ENCODE data around the gene ACSM5. TPM values are rescaled to one million over a fixed set of nuclear protein-coding genes. Genes with fewer than 3 reads are reported as not detected.

ACSM5 gene
- total and polyA plus RNA-seq, 10 donors = 1.00 to 8.8 (median 3.3) TPM

- H3K4me3 ChIP-seq = no peak overlapping the region
- H3K36me3 ChIP-seq = no peaks in the 10 kb centered on the region
- 66 to 76% (median 73%) methylated on average over 9 of the region's 9 CpGs for WGBS, 5 donors
- H3K4me1 ChIP-seq = no peaks in the 10 kb centered on the region
- H3K27me3 ChIP-seq (replicated peaks in 1 of 7) = peaks cover 0 to 48% (median 0%) of the 10 kb centered on the region in 7 donors
- H3K27ac ChIP-seq = no peak overlapping the region
- intact Hi-C loops (cut with DNase I; ENCODE audit: low total_unique reads) = no loop called here
- no peaks in the 10 kb centered on the region for H3K9me3 ChIP-seq
- DNase-seq = no peak
- TF ChIP-seq, protein P1, sequence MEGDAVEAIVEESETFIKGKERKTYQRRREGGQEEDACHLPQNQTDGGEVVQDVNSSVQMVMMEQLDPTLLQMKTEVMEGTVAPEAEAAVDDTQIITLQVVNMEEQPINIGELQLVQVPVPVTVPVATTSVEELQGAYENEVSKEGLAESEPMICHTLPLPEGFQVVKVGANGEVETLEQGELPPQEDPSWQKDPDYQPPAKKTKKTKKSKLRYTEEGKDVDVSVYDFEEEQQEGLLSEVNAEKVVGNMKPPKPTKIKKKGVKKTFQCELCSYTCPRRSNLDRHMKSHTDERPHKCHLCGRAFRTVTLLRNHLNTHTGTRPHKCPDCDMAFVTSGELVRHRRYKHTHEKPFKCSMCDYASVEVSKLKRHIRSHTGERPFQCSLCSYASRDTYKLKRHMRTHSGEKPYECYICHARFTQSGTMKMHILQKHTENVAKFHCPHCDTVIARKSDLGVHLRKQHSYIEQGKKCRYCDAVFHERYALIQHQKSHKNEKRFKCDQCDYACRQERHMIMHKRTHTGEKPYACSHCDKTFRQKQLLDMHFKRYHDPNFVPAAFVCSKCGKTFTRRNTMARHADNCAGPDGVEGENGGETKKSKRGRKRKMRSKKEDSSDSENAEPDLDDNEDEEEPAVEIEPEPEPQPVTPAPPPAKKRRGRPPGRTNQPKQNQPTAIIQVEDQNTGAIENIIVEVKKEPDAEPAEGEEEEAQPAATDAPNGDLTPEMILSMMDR (IDR thresholded peaks at IDR 0.05 in 8 of 11, conservative IDR thresholded peaks at IDR 0.05 in 3 of 11) = no peak
Measured at GRCh38 chr16:20369452-20370054, 39.8 kb upstream of the ACSM5 start.

GRCh38 chr16:20372701-20373100 lies 36.6 kb upstream of the ACSM5 start:
- TF ChIP-seq POLR2AphosphoS5 (IDR thresholded peaks at IDR 0.05) (no peak), POLR2A (IDR thresholded peaks at IDR 0.05) (no peak)
- TF ChIP-seq, protein P1 (IDR thresholded peaks at IDR 0.05 in 8 of 11, conservative IDR thresholded peaks at IDR 0.05 in 3 of 11) = no peak
- Histone ChIP-seq H3K27ac (no peak overlapping the region), H3K27me3 (replicated peaks in 1 of 7) (peaks cover 0 to 53% (median 0%) of the 10 kb centered on the region in 7 donors), H3K9me3 (no peaks in the 10 kb centered on the region), H3K36me3 (no peaks in the 10 kb centered on the region), H3K4me3 (no peak overlapping the region), H3K4me1 (no peaks in the 10 kb centered on the region)
- no peak for DNase-seq
- WGBS, 5 donors = 77 to 85% (median 83%) methylated on average over 5 of the region's 5 CpGs
- intact Hi-C loops (cut with DNase I; ENCODE audit: low total_unique reads) = no loop called here

- H3K4me3 ChIP-seq = no peak overlapping the region
- no peaks in the 10 kb centered on the region for H3K4me1 ChIP-seq
- H3K27me3 ChIP-seq (replicated peaks in 1 of 7) = peaks cover 0 to 39% (median 0%) of the 10 kb centered on the region in 7 donors
- H3K36me3 ChIP-seq = no peaks in the 10 kb centered on the region
- intact Hi-C loops (cut with DNase I; ENCODE audit: low total_unique reads) = no loop called here
- no peak for DNase-seq
- 77 to 86% (median 82%) methylated on average over 5 of the region's 5 CpGs for WGBS, 5 donors
- H3K9me3 ChIP-seq = no peaks in the 10 kb centered on the region
- no peak overlapping the region for H3K27ac ChIP-seq
- no peak for TF ChIP-seq POLR2A (IDR thresholded peaks at IDR 0.05)
- no peak for TF ChIP-seq POLR2AphosphoS5 (IDR thresholded peaks at IDR 0.05)
- TF ChIP-seq, protein P1 (IDR thresholded peaks at IDR 0.05 in 8 of 11, conservative IDR thresholded peaks at IDR 0.05 in 3 of 11) = no peak
Measured at GRCh38 chr16:20377181-20377580, 32.2 kb upstream of the ACSM5 start.

GRCh38 chr16:20380782-20381181 lies 28.6 kb upstream of the ACSM5 start:
- H3K27me3 ChIP-seq (replicated peaks in 1 of 7) = peaks cover 0 to 17% (median 0%) of the 10 kb centered on the region in 7 donors
- no peaks in the 10 kb centered on the region for H3K36me3 ChIP-seq
- peaks cover 0 to 8% (median 1%) of the 10 kb centered on the region in 6 donors for H3K4me1 ChIP-seq
- no peaks in the 10 kb centered on the region for H3K9me3 ChIP-seq
- H3K4me3 ChIP-seq = no peak overlapping the region
- WGBS, 5 donors = 58 to 77% (median 60%) methylated on average over 3 of the region's 3 CpGs
- intact Hi-C loops (cut with DNase I; ENCODE audit: low total_unique reads) = no loop called here
- TF ChIP-seq, protein P1 (IDR thresholded peaks at IDR 0.05 in 8 of 11, conservative IDR thresholded peaks at IDR 0.05 in 3 of 11) = no peak
- TF ChIP-seq POLR2AphosphoS5 (IDR thresholded peaks at IDR 0.05) = no peak
- no peak for TF ChIP-seq POLR2A (IDR thresholded peaks at IDR 0.05)
- no peak overlapping the region for H3K27ac ChIP-seq
- no peak for DNase-seq
